HG03575 (cell line): ENCODE results near the gene TBC1D22B.

Experiments
- ATAC-seq: cut with Tn5 transposase; IDR thresholded peaks from one replicate; pipeline ENCODE4 v1.9.1; 2021; ENCODE audit not compliant: unreplicated experiment, insufficient number of reproducible peaks, low FRiP score; ENCODE audit errors: extremely low read depth

The TBC1D22B gene

GRCh38 chr6:37257634-37258404, at the start of gene TBC1D22B, which contains the start of gene TMEM217:
Gene TBC1D22B (plus strand): TSS chr6:37257772. CDS start chr6:37257918, 146 bp downstream.
Gene TMEM217 (minus strand): TSS chr6:37258144. CDS start chr6:37219030, 39,114 bp downstream.
- ATAC-seq: peak; percentile 53

- ATAC-seq: no peak
These were observed 49.6 kb upstream of the TBC1D22B start for GRCh38 chr6:37207903-37208456.

GRCh38 chr6:37208793-37209192, 48.8 kb upstream of the TBC1D22B start:
- no peak for ATAC-seq

GRCh38 chr6:37209461-37210205, 47.9 kb upstream of the TBC1D22B start:
- ATAC-seq: no peak

GRCh38 chr6:37210313-37210968, 47.1 kb upstream of the TBC1D22B start:
- no peak for ATAC-seq

GRCh38 chr6:37212268-37212667, 45.3 kb upstream of the TBC1D22B start:
- no peak for ATAC-seq

- ATAC-seq: no peak
These were observed 39.5 kb upstream of the TBC1D22B start for GRCh38 chr6:37218061-37218460.

- ATAC-seq: no peak
These were observed 39.1 kb upstream of the TBC1D22B start for GRCh38 chr6:37218511-37218910.

GRCh38 chr6:37221585-37222124, 35.9 kb upstream of the TBC1D22B start:
- no peak for ATAC-seq

GRCh38 chr6:37222125-37222967, 35.2 kb upstream of the TBC1D22B start:
- ATAC-seq: no peak

- no peak for ATAC-seq
These were observed 34.6 kb upstream of the TBC1D22B start for GRCh38 chr6:37222992-37223391.

- no peak for ATAC-seq
These were observed 32.0 kb upstream of the TBC1D22B start for GRCh38 chr6:37225350-37226169.

- no peak for ATAC-seq
These were observed 27.5 kb upstream of the TBC1D22B start for GRCh38 chr6:37230104-37230503.

- ATAC-seq: no peak
These were observed 25.0 kb upstream of the TBC1D22B start for GRCh38 chr6:37232430-37233017.

GRCh38 chr6:37233541-37233940, 24.0 kb upstream of the TBC1D22B start:
- ATAC-seq: no peak

- no peak for ATAC-seq
These were observed 20.7 kb upstream of the TBC1D22B start for GRCh38 chr6:37236921-37237320.

- ATAC-seq: no peak
These were observed 19.8 kb upstream of the TBC1D22B start for GRCh38 chr6:37237789-37238188.
